CD4-positive, alpha-beta T cell treated with Interleukin-1 beta for 1 hour (primary cell): ENCODE data around the gene SYNJ2BP.
A peak's percentile ranks its signal among the peaks of the same experiment; 100 is the strongest.
"Not testable (repeated sequence)": the region's sequence is repeated elsewhere in the genome, so short reads cannot be mapped to it uniquely, and the experiment has no call there.

ENCODE experiments used
- DNase-seq, 2 donors: peaks; one replicate each; pipeline ENCODE4 v3.0.0-alpha.2; 2020 to 2022

The SYNJ2BP gene, protein sequence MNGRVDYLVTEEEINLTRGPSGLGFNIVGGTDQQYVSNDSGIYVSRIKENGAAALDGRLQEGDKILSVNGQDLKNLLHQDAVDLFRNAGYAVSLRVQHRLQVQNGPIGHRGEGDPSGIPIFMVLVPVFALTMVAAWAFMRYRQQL

DNA sequence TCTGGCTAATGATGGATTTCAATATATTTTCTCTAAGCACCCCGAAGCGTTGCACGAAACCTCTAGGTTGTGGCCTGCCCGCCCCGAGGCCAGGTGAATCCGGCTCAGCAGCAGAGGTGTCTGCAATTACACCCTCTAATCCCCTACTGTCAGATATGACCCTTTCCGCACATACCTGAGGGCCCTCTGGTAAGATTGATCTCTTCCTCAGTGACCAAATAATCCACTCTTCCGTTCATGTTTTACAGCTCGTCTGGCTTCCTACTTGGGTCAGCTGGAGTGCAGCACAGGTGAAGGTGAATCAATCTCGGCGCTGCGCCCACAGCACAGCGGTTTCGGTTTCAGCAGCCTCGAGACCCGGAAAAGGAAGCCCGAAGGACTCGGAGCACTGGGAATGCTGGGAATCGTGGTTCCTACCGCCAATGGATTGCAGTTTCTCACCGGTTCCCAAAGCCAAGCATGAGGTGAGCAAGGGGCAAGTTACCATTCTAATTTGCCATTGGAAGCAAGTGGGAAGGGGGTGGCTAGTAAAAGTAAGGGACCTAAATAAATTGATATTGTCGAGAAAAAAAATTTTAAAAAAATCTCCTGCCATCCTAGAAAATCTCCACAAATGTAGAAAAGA is at the start of gene SYNJ2BP:
SYNJ2BP (minus strand) TSS at position 366 of the 625 bp plus-strand sequence; CDS start at position 239, 127 bp downstream.
- peak; percentile 47 to 51 for DNase-seq

DNA sequence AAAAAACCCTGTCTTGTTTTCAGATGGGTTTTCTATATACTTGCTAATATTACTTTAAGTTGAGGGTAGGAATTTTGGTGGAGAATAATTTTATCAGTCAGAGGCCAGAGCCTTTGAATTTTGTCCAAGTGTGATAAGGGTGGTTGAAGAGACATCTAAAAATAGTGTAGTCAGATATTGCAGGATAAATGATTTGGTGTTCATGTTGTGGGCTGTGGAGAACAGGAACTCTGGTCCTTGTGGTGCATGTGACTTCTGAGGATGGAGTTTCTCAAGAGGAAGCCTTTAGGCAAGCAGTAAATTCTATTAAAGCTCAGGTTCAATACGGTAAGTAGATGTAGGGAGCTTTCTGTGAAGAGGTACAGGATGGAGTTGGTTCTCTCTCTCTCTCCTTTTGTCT is 37.8 kb upstream of the SYNJ2BP start:
- DNase-seq = no peak

DNA sequence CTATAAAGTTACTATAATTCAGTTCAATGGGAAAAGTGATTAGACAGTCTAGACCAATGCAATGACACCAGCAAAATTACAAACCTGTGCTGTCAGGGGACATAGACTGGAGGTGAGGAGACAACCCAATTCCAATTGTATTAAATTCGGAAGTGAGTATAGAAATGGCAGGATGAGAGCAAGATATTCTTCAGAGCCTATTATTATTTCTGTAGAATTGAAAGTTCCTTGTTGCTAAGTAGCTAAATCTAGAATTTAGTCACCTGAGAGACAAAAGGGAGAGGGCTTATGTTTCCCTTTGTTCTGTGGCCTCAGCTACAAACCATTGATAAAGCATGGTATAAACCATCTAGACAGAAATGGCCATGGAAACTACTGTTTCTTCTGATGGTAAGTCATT is 35.0 kb upstream of the SYNJ2BP start, which contains the start of gene ADAM21:
ADAM21 (plus strand) TSS at position 301 of the 400 bp plus-strand sequence. CDS start 5,326 bp downstream, outside the sequence.
- no peak for DNase-seq

DNA sequence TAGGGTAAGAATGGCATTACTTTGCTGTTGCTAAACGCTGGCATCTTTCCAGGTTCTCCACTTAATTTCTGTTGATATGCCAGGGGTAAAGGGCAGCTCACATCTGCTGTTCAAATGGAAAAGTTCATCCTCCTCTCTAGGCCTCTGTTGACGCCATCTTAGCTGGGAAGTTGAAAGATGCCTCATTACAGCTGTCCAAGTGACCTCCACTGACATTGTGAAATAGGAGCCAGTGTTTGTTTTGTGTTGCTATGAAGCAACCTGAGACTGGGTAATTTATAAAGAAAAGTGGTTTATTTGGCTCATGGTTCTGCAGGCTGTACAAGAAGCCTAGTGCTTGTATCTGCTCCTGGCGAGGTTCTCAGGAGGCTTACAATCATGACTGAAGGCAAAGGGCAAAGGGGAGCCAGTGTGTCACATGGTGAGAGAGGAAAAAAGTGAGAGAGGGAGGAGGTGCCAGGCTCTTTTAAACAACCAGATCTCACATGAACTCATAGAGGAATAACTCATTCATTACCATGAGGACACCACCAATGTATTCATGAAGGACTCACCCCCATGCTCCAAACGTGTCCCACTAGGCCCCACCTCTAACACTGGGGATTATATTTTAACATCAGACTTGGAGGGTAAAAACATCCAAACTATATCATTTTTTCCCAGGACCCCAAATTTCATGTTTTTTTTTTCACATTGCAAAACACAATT is 31.9 kb upstream of the SYNJ2BP start:
- DNase-seq = no peak

- DNase-seq = no peak
These were observed 25.9 kb upstream of the SYNJ2BP start for GRCh38 chr14:70442750-70443149.

- no peak for DNase-seq
These were observed 24.8 kb upstream of the SYNJ2BP start for GRCh38 chr14:70441641-70442040.

DNA sequence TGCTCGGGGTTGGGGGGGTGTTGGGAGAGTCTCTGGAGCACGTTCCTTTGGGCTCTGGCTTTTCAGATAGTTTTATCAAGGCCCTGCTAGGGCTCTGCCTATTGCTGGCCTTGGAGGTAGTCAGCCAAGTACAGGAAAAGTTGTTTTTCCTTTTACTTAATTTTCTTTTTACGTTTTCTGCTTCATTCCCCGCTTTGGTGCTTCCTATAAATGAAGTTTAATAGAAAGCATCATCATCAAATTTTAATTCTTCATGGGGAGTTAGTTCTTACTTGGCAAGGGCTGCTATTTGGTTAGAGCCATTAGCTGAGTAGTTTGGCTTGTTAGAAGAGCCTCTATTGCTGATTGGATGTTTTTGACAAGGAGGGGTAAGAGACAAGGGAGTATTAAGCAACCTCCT is 20.0 kb upstream of the SYNJ2BP start:
- DNase-seq = no peak

DNA sequence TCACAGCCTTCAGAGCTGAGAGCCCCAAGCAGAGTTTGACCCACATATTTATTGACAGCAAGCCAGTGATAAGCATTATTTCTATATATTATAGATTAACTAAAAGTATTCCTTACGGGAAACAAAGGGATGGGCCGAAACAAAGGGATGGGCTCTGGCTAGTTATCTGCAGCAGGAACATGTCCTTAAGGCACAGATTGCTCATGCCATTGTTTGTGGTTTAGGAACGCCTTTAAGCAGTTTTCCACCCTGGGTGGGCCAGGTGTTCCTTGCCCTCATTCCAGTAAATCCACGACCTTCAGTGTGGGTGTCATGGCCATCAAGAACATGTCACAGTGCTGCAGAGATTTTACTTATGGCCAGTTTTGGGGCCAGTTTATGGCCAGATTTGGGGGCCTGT is 9.7 kb upstream of the SYNJ2BP start:
- DNase-seq = not testable (repeated sequence)

- no peak for DNase-seq
These were observed 8.5 kb upstream of the SYNJ2BP start for GRCh38 chr14:70425354-70425753.

DNA sequence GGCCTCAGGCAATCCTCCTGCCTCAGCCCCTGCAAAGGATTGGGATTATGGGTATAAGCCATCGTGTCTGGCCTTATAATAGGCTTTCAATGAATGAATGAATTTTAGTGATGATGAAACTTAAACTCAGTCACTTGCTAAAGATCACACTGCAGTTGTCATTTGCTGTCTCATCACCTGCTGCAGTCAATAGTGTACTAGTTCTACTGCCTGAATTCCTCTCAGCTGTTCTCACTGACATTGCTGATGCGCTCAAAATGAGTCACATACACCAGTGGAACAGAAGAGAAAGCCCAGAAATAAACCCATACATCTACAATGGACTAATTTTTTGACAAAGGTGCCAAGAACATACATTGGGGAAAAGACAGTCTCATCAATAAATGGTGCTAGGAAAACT is 5.6 kb upstream of the SYNJ2BP start:
- DNase-seq = no peak

GRCh38 chr14:70419270-70419931 is 2.5 kb upstream of the SYNJ2BP start:
- not testable (repeated sequence) for DNase-seq

- no peak for DNase-seq
These were observed 559 bp downstream of the SYNJ2BP start for GRCh38 chr14:70416338-70416724.

DNA sequence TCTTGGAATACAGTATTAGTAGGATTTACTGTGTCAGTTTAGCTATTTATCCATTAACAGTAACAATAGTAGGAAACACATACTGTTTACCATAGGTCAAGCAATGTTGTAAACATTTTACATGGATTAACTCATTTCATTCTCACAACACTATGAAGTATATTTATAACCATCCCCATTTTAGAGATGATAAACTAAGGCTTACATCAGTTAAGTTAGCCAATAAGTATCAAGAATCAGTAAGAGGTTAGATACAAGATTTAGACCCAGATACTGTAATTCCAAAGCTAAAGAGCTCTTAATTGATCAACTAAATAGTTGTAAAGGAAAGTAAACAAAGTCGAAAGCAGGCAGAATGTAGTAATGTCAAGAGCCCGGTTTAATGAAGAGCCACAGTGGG is 1.1 kb downstream of the SYNJ2BP start:
- no peak for DNase-seq

DNA sequence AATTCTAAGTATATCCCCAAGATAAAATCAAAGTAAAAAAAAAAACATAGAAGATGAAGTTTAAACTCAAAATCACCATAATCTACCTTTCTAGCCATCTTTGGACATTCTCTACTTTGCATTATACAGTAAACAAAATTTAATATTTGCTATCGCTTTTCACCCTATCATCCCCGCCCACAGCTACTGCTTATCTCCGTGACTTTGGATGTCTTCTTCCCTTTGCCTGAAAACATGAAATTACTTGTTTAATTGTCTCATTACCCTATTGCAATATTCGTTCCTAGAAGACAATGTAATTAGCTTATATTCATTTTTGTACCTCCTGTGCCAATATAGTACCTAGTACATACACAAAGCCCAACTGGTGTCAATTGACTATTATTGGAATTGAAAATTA is 9.3 kb downstream of the SYNJ2BP start:
- no peak for DNase-seq

- not testable (repeated sequence) for DNase-seq
These were observed 10.7 kb downstream of the SYNJ2BP start for GRCh38 chr14:70406216-70406615.

- DNase-seq = not testable (repeated sequence)
These were observed 13.6 kb downstream of the SYNJ2BP start for GRCh38 chr14:70403335-70403734.

DNA sequence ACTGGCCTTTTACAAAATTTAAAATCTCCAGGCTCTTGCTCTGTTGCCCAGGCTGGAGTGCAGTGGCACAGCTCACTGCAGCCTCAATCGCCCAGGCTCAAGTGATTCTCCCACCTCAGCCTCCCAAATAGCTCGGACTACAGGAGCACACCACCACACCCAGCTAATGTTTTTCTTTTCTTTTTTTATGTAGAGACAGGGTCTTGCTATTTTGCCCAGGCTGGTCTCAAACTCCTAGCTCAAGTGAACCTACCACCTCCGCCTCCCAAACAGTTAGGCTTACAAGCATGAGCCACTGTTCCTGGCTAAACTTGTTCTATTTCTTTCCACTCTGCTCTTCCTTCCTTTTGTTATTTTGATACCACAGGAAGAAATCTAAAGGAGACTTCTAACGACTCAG is 15.2 kb downstream of the SYNJ2BP start:
- DNase-seq = no peak

DNA sequence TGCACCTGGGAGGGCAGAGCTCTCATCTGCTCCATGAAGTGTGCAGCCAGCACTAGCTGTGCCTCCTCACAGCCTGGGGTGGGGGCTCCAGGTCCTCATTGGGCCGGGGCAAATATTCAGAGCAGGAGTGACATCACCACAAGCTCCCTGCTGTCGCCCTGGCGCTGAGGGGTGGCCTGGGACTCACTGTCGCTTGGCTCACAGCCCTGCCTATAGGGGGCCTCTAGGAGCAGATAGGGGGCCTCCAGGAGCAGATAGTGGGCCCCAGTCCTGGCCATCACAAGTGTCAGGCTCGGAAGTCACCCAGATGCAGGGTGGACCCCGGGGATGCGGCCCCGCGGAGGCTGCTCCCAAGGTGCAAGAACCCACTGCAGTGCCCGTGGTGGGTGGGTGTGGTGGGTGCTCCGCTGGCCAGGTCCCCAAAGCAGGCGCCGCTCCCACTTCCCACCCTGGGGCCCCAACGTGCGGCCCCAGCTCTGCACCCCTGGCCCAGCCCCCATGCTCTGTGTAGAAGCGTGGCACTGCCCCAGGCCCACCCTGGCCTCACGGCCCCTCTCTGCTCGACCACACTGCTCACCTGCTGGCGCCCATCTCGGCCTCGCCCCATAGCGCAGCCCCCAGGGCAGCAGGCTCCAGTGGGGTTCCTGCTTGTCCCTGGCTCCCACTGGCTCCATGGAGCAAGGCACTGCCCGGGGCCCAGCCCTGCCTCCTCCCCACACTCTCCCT is 18.0 kb downstream of the SYNJ2BP start:
- DNase-seq = no peak

DNA sequence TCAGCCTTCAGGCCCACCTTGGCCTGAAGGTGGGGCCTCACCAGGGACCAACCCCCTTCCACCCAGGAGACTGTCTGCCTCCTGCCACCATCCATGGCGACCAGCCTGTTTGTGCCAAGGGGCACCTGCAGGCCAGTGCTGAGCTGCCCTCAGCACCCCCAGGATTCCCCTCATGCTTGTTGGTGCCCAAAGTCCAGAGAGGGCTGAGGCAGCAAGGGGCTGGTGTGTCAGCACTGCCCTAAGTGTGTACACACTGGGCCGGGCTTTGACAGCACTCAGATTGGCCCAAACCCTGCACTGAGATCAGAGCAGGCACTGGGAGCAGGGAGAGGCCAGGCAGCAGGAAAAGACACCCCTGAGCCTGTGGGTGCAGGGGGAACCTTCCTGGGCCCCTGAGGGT is 18.6 kb downstream of the SYNJ2BP start:
- no peak for DNase-seq

GRCh38 chr14:70397746-70398145 is 19.1 kb downstream of the SYNJ2BP start:
- no peak for DNase-seq

DNA sequence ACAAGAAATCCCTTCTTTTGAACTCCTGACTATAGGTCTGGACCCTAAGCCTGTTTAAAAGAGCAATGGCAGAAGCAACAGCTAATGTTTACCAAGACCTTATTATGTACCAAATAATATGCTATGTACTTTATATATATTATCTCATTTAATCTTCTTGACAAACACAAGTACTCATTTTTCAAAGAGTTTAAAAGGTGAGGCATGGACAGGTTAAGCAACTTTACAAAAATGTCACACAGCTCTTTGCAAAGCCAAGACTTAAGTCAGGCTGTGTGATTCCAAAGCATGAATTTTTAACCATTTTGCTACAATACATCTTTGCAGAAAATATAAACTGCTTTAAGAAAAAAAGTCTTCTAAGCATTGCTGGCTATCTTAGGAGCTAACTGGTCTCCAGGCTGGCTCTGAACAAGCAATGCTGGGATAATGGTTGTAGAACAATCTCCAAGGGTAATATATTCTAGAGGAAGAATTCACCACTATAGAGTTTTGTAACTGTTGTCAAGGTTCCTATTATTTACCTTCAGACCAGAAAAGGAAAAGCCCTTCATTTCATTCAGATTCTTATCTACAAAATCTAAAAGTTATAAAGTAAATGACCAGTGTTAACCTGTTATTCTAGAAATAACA is 22.1 kb downstream of the SYNJ2BP start:
- no peak for DNase-seq

DNA sequence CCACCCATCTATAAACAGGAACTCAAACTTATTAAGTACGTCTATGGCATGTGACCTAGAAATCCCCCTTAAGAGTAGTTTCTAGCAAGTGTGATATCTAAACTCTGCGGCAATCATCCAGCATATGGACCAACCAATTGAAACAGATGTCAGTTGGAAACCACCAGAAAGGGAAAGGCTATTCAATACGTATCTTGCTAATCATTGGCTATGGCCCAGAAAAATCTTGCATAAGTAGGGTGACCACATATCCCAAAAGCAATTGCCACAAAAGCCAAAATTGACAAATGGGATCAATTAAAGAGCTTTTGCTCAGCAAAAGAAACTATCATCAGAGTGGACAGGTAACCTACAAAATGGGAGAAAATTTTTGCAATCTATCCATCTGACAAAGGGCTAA is 24.2 kb downstream of the SYNJ2BP start:
- DNase-seq = no peak
